Measurements from ENCODE around the gene PRRG4.
"Not testable (repeated sequence)": the region's sequence is repeated elsewhere in the genome, so short reads cannot be mapped to it uniquely, and the experiment has no call there.

- TF ChIP-seq, protein P1, sequence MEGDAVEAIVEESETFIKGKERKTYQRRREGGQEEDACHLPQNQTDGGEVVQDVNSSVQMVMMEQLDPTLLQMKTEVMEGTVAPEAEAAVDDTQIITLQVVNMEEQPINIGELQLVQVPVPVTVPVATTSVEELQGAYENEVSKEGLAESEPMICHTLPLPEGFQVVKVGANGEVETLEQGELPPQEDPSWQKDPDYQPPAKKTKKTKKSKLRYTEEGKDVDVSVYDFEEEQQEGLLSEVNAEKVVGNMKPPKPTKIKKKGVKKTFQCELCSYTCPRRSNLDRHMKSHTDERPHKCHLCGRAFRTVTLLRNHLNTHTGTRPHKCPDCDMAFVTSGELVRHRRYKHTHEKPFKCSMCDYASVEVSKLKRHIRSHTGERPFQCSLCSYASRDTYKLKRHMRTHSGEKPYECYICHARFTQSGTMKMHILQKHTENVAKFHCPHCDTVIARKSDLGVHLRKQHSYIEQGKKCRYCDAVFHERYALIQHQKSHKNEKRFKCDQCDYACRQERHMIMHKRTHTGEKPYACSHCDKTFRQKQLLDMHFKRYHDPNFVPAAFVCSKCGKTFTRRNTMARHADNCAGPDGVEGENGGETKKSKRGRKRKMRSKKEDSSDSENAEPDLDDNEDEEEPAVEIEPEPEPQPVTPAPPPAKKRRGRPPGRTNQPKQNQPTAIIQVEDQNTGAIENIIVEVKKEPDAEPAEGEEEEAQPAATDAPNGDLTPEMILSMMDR (conservative IDR thresholded peaks at IDR 0.05 in 1 of 2, IDR thresholded peaks at IDR 0.05 in 1 of 2; ENCODE audit: low read depth in 1 of 2, low read length in 2 of 2), result not testable (repeated sequence)
- TF ChIP-seq EZH2 (IDR thresholded peaks at IDR 0.05; ENCODE audit: low read length, missing control alignments), result not testable (repeated sequence)
Measured at GRCh38 chr11:32868752-32869151, 39.0 kb downstream of the PRRG4 start.

Data from fibroblast of lung (primary cell).